H1 (cell line): ENCODE measurements around the gene RHO. TPM values are rescaled to one million over a fixed set of nuclear protein-coding genes. Genes with fewer than 3 reads are reported as not detected.

ENCODE experiments used
- CTCF ChIA-PET: fragments of 300-600 bp; sonication (Branson Sonifier 250); formaldehyde crosslinking; loops from one replicate; lab custom pipeline; 2021; ENCODE audit not compliant: partially characterized antibody; lab: Charles Lee
- POLR2A ChIA-PET: fragments of 300-600 bp; sonication (Branson Sonifier 250); formaldehyde crosslinking; loops from one replicate; lab custom pipeline; 2021; ENCODE audit warnings: inconsistent platforms; ENCODE audit not compliant: partially characterized antibody; lab: Charles Lee
- DNase-seq, 2 experiments: peaks; one replicate each; pipeline versions ENCODE4 v3.0.0 to v3.0.0-alpha.2; 2010 to 2022; ENCODE audit warnings: low spot score in 2 of 2, low read depth in 1 of 2, mixed read lengths in 1 of 2
- FAIRE-seq: peaks from 2 replicates; lab custom pipeline; 2011; peaks lifted over from hg19 to GRCh38; lab: Jason Lieb, UNC
- H2AFZ ChIP-seq: 2 replicates; pipeline ENCODE4 v1.8.1; 2012; ENCODE audit warnings: low read length, inconsistent platforms
- H2AK5ac ChIP-seq: 2 replicates; pipeline ENCODE4 v1.6.1; 2013; ENCODE audit warnings: low read depth, low read length
- H2BK120ac ChIP-seq: replicated peaks from 2 replicates; pipeline ENCODE3; 2013; ENCODE audit warnings: low read depth, low read length, inconsistent platforms
- H2BK12ac ChIP-seq: 2 replicates; pipeline ENCODE4 v1.6.1; 2013; ENCODE audit warnings: low read depth, low read length
- H2BK15ac ChIP-seq: 2 replicates; pipeline ENCODE4 v1.6.1; 2013; ENCODE audit warnings: low read length
- H2BK20ac ChIP-seq: 2 replicates; pipeline ENCODE4 v1.6.1; 2013; ENCODE audit warnings: low read length
- H2BK5ac ChIP-seq: 2 replicates; pipeline ENCODE4 v1.6.1; 2013; ENCODE audit warnings: low read depth, low read length
- H3K14ac ChIP-seq: 2 replicates; pipeline ENCODE4 v1.6.1; 2013; ENCODE audit warnings: inconsistent platforms; ENCODE audit not compliant: insufficient read length
- H3K18ac ChIP-seq: 2 replicates; pipeline ENCODE4 v1.6.1; 2013; ENCODE audit warnings: low read length; ENCODE audit errors: extremely low read depth
- H3K23ac ChIP-seq: 2 replicates; pipeline ENCODE4 v1.6.1; 2013; ENCODE audit warnings: inconsistent platforms; ENCODE audit not compliant: insufficient read length
- H3K23me2 ChIP-seq: 2 replicates; pipeline ENCODE4 v1.6.1; 2013; ENCODE audit warnings: low read depth, low read length
- H3K27ac ChIP-seq: 2 replicates; pipeline ENCODE4 v1.6.1; 2011; ENCODE audit warnings: low read depth, low read length, inconsistent platforms
- H3K27me3 ChIP-seq, 4 experiments: replicated peaks in 1 of 4; 1 replicate in 1 of 4; 2 replicates in 3 of 4; pipeline versions ENCODE4 v1.6.1 to v1.8.1; 2011 to 2013; ENCODE audit warnings: low read length in 3 of 4, mild to moderate bottlenecking in 3 of 4, inconsistent platforms in 2 of 4, mixed read lengths in 2 of 4, moderate library complexity in 1 of 4; ENCODE audit not compliant: control insufficient read depth in 3 of 4, insufficient read depth in 3 of 4; ENCODE audit errors: extremely low read depth in 1 of 4
- H3K36me3 ChIP-seq, 4 experiments: 2 replicates each; pipeline versions ENCODE4 v1.6.1 to v1.8.1; 2011 to 2013; ENCODE audit warnings: mild to moderate bottlenecking in 4 of 4, low read length in 3 of 4, moderate library complexity in 2 of 4, control low read depth in 1 of 4, inconsistent platforms in 1 of 4; ENCODE audit not compliant: insufficient read depth in 4 of 4, control insufficient read depth in 2 of 4
- H3K4ac ChIP-seq: replicated peaks from 2 replicates; pipeline ENCODE3; 2013; ENCODE audit warnings: low read length, low read depth, mixed read lengths, inconsistent platforms; ENCODE audit not compliant: insufficient read length
- H3K4me1 ChIP-seq, 4 experiments: replicated peaks in 1 of 4; 1 replicate in 1 of 4; 2 replicates in 3 of 4; pipeline versions ENCODE4 v1.6.1 to v1.8.1; 2011 to 2013; ENCODE audit warnings: low read length in 3 of 4, inconsistent platforms in 2 of 4, mixed read lengths in 1 of 4; ENCODE audit not compliant: insufficient read depth in 4 of 4, control insufficient read depth in 3 of 4
- H3K4me2 ChIP-seq, 2 experiments: 2 replicates each; pipeline versions ENCODE4 v1.6.1 to v1.8.1; 2011 to 2013; ENCODE audit warnings: low read depth in 2 of 2, low read length in 2 of 2, control low read depth in 1 of 2, inconsistent platforms in 1 of 2, mild to moderate bottlenecking in 1 of 2; ENCODE audit not compliant: insufficient read depth in 1 of 2
- H3K4me3 ChIP-seq, 4 experiments: fragments of 200-600, 300-600 bp in 1 of 4; sonication (generic), shearing (Covaris generic), sonication (Bioruptor Twin) in 1 of 4; 2 replicates each; pipeline versions ENCODE4 v1.5.1 to v1.8.1; 2011 to 2016; ENCODE audit warnings: low read length in 4 of 4, low read depth in 3 of 4, control low read depth in 2 of 4, inconsistent platforms in 2 of 4, mild to moderate bottlenecking in 2 of 4, mixed read lengths in 1 of 4, moderate library complexity in 1 of 4; ENCODE audit not compliant: insufficient read depth in 2 of 4; ENCODE audit errors: extremely low read depth in 1 of 4
- H3K56ac ChIP-seq: replicated peaks from 2 replicates; pipeline ENCODE3; 2013; ENCODE audit warnings: low read depth, mild to moderate bottlenecking, mixed read lengths, low read length, inconsistent platforms; ENCODE audit not compliant: insufficient read length
- H3K79me1 ChIP-seq: 2 replicates; pipeline ENCODE4 v1.6.1; 2013; ENCODE audit warnings: low read depth, low read length, control low read depth
- H3K79me2 ChIP-seq, 2 experiments: 2 replicates each; pipeline versions ENCODE4 v1.6.1 to v1.8.1; 2012 to 2013; ENCODE audit warnings: low read length in 2 of 2, mild to moderate bottlenecking in 2 of 2, inconsistent platforms in 1 of 2; ENCODE audit not compliant: insufficient read depth in 2 of 2, control insufficient read depth in 1 of 2
- H3K9ac ChIP-seq, 4 experiments: replicated peaks in 1 of 4; 1 replicate in 1 of 4; 2 replicates in 3 of 4; pipeline versions ENCODE4 v1.6.1 to v1.8.1; 2011 to 2013; ENCODE audit warnings: low read depth in 3 of 4, low read length in 3 of 4, control low read depth in 2 of 4, mild to moderate bottlenecking in 2 of 4, moderate library complexity in 2 of 4, inconsistent platforms in 1 of 4; ENCODE audit errors: extremely low read depth in 1 of 4
- H3K9me3 ChIP-seq, 2 experiments: 2 replicates each; pipeline versions ENCODE4 v1.6.1 to v1.8.1; 2012 to 2013; ENCODE audit warnings: mild to moderate bottlenecking in 2 of 2, moderate library complexity in 2 of 2, control low read depth in 1 of 2, inconsistent platforms in 1 of 2, low read depth in 1 of 2, low read length in 1 of 2, mixed read lengths in 1 of 2; ENCODE audit not compliant: insufficient read depth in 2 of 2
- H4K20me1 ChIP-seq, 2 experiments: replicated peaks in 1 of 2; 2 replicates each; pipeline versions ENCODE3 to v1.8.1; 2011 to 2013; ENCODE audit warnings: inconsistent platforms in 2 of 2, low read length in 2 of 2, mild to moderate bottlenecking in 1 of 2; ENCODE audit not compliant: insufficient read depth in 2 of 2, control insufficient read depth in 1 of 2
- H4K5ac ChIP-seq: 2 replicates; pipeline ENCODE4 v1.6.1; 2013; ENCODE audit warnings: low read length, low read depth, mixed read lengths, inconsistent platforms; ENCODE audit not compliant: insufficient read length
- H4K8ac ChIP-seq: 2 replicates; pipeline ENCODE4 v1.8.0; 2013; ENCODE audit warnings: mild to moderate bottlenecking, moderate library complexity, low read length, inconsistent platforms; ENCODE audit not compliant: insufficient read depth; ENCODE audit errors: extremely low read depth
- H4K91ac ChIP-seq: replicated peaks from 2 replicates; pipeline ENCODE3; 2013; ENCODE audit warnings: low read length, mixed read lengths, inconsistent platforms; ENCODE audit not compliant: insufficient read length
- CEBPB ChIP-seq: IDR thresholded peaks from 2 replicates; pipeline ENCODE4 v1.6.1; 2012; ENCODE audit warnings: low read depth, low read length
- CREB1 ChIP-seq: IDR thresholded peaks from 2 replicates; pipeline ENCODE4 v1.6.1; 2012; ENCODE audit warnings: inconsistent platforms
- CTBP2 ChIP-seq: IDR thresholded peaks from 2 replicates; pipeline ENCODE4 v1.7.0; 2011; ENCODE audit warnings: borderline replicate concordance, mild to moderate bottlenecking, moderate library complexity, mixed read lengths, low read length; ENCODE audit not compliant: insufficient read depth, insufficient read length
- EGR1 ChIP-seq: IDR thresholded peaks from 2 replicates; pipeline ENCODE4 v1.6.1; 2011; ENCODE audit warnings: low read depth, low read length, borderline replicate concordance
- GABPA ChIP-seq: IDR thresholded peaks from 2 replicates; pipeline ENCODE4 v1.6.1; 2011; ENCODE audit warnings: mild to moderate bottlenecking, low read length, moderate library complexity, borderline replicate concordance; ENCODE audit not compliant: insufficient read depth
- POLR2AphosphoS5 ChIP-seq: IDR thresholded peaks from 2 replicates; pipeline ENCODE4 v1.6.1; 2011; ENCODE audit warnings: low read depth, low read length
- RAD21 ChIP-seq, 2 experiments: IDR thresholded peaks in 1 of 2; conservative IDR thresholded peaks in 1 of 2; 2 replicates each; pipeline ENCODE4 v1.6.1; 2011; ENCODE audit warnings: low read depth in 2 of 2, low read length in 2 of 2, improper control_type of control experiment in 1 of 2, inconsistent platforms in 1 of 2, mild to moderate bottlenecking in 1 of 2, moderate library complexity in 1 of 2
- RXRA ChIP-seq: IDR thresholded peaks from 2 replicates; pipeline ENCODE4 v1.6.1; 2011; ENCODE audit warnings: low read depth, mild to moderate bottlenecking, low read length, moderate library complexity; ENCODE audit not compliant: insufficient read depth
- TAF1 ChIP-seq: IDR thresholded peaks from 2 replicates; pipeline ENCODE4 v1.6.1; 2011; ENCODE audit warnings: mild to moderate bottlenecking, low read depth, low read length
- TBP ChIP-seq: IDR thresholded peaks from 2 replicates; pipeline ENCODE4 v1.6.1; 2011; ENCODE audit warnings: low read depth, low read length, improper control_type of control experiment
- YY1 ChIP-seq: IDR thresholded peaks from 2 replicates; pipeline ENCODE4 v1.6.1; 2011; ENCODE audit warnings: low read depth, mild to moderate bottlenecking, low read length
- WGBS, 2 experiments: shearing (Covaris generic) in 1 of 2; methylation state at CpG; one replicate each; pipeline versions ENCODE4 v1.1.6 to v1.1.7; 2013 to 2015; ENCODE audit warnings: low lambda C conversion rate in 2 of 2, mixed read lengths in 2 of 2, inconsistent platforms in 1 of 2, low coverage in 1 of 2, missing lambda C conversion rate in 1 of 2; ENCODE audit not compliant: insufficient replicate concordance in 2 of 2, insufficient coverage in 1 of 2, insufficient read length in 1 of 2; ENCODE audit errors: extremely low coverage in 1 of 2, missing lambda C conversion rate in 1 of 2; 5-methylcytosine and 5-hydroxymethylcytosine counted together
- polyA plus RNA-seq, 7 experiments: library from polyadenylated mRNA; depleted of rRNA in 3 of 7; stranded (reverse) in 5 of 7; unstranded in 2 of 7; fragments of >200 nt in 5 of 7; fragments of 200-250 nt in 2 of 7; gene quantifications; 1 replicate in 5 of 7; 2 replicates in 1 of 7; 4 replicates in 1 of 7; pipeline versions ENCODE4 v1.2.1 to v1.2.3, GENCODE V29; 2011 to 2013; ENCODE audit warnings: missing spikeins in 2 of 7, mixed read lengths in 2 of 7
- total RNA-seq: library from RNA; stranded (reverse); fragmentation: NEBNext Ultra II Directional; extraction: Animal tissue kit (Norgen Biotek cat#: 25700); gene quantifications from 2 replicates; pipeline ENCODE4 v1.2.1, GENCODE V29; 2021
- TF ChIP-seq, protein P1 (sequence below), 3 experiments: IDR thresholded peaks; 1 replicate in 2 of 3; 2 replicates in 1 of 3; pipeline versions ENCODE4 v1.5.1 to v1.6.1; 2011; ENCODE audit warnings: low read length in 3 of 3, mild to moderate bottlenecking in 3 of 3, inconsistent platforms in 2 of 3, low read depth in 1 of 3, moderate library complexity in 1 of 3; ENCODE audit not compliant: insufficient read depth in 1 of 3; ENCODE audit errors: control extremely low read depth in 1 of 3

RHO gene
- total and polyA plus RNA-seq, 2 of the 8 experiments (the other 6 are each of a cell fraction or from before 2014, with no cell fraction given) = not detected

DNA sequence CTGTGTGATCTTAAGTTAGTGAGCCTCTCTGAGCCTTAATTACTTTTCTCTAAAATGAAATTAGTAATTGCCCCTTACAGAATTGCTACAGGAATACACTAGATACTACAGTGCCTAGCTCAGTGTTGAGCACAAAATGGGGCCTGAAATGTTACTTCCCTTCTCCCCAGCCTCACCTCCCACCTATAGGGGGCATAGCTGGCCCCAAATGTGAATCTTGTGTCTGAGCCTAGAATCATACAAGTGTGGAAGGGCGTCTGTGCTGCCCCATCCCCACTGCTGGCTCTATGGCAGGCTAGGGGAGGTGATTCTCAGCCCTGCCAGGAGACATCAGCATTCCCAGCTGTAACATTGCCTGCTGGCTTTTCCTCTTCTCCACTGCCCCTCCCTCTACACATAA, 45.7 kb upstream of the RHO start:
- Histone ChIP-seq H3K23ac (no peak overlapping the region), H3K4ac (no peak overlapping the region), H4K5ac (no peak overlapping the region), H2AFZ (no peak overlapping the region), H3K27ac (no peak overlapping the region), H3K4me3 (no peak overlapping the region), H3K36me3 (peaks cover 0 to 11% (median 6%) of the 10 kb centered on the region in 4 experiments; a peak in 4 of 8 replicates), H2BK120ac (no peak overlapping the region), H4K8ac (no peak overlapping the region), H3K79me2 (no peaks in the 10 kb centered on the region), H4K20me1 (no peaks in the 10 kb centered on the region), H2BK15ac (no peak overlapping the region), H4K91ac (no peak overlapping the region), H3K9me3 (no peaks in the 10 kb centered on the region), H2BK20ac (no peak overlapping the region), H2BK12ac (no peak overlapping the region), H3K9ac (no peak overlapping the region), H3K4me1 (peaks cover 2 to 12% (median 8%) of the 10 kb centered on the region in 4 experiments; a peak in 6 of 7 replicates), H2AK5ac (no peak overlapping the region), H2BK5ac (peak overlapping the region; percentile 5; the same call in 1 of the 2 replicates), H3K18ac (no peak overlapping the region), H3K79me1 (no peaks in the 10 kb centered on the region), H3K27me3 (no peaks in the 10 kb centered on the region), H3K23me2 (no peaks in the 10 kb centered on the region; the same call in 1 of the 2 replicates), H3K4me2 (no peak overlapping the region), H3K56ac (no peak overlapping the region), H3K14ac (no peak overlapping the region)
- ChIA-PET POLR2A (no interaction called here), CTCF (interaction anchor here (0.6 to 3.8 kb wide), 19 partner anchors 10 to 154 kb away, joined by 3 to 17 read pairs (median 4); partner anchors contain the start of gene EFCAB12)
- DNase-seq (no peak), FAIRE-seq (no peak)
- 69% methylated on average over 1 of the region's 1 CpG; no CpG with 5 or more reads in 1 of the 2 experiments for WGBS, 2 experiments
- no peak for TF ChIP-seq RXRA
- TF ChIP-seq RAD21 (IDR thresholded peaks at IDR 0.05 in 1 of 2, conservative IDR thresholded peaks at IDR 0.05 in 1 of 2; ENCODE audit: low read depth in 2 of 2, low read length in 2 of 2) = peak; percentile 44 to 56
- TF ChIP-seq, protein P1, sequence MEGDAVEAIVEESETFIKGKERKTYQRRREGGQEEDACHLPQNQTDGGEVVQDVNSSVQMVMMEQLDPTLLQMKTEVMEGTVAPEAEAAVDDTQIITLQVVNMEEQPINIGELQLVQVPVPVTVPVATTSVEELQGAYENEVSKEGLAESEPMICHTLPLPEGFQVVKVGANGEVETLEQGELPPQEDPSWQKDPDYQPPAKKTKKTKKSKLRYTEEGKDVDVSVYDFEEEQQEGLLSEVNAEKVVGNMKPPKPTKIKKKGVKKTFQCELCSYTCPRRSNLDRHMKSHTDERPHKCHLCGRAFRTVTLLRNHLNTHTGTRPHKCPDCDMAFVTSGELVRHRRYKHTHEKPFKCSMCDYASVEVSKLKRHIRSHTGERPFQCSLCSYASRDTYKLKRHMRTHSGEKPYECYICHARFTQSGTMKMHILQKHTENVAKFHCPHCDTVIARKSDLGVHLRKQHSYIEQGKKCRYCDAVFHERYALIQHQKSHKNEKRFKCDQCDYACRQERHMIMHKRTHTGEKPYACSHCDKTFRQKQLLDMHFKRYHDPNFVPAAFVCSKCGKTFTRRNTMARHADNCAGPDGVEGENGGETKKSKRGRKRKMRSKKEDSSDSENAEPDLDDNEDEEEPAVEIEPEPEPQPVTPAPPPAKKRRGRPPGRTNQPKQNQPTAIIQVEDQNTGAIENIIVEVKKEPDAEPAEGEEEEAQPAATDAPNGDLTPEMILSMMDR (IDR thresholded peaks at IDR 0.05; ENCODE audit: control extremely low read depth in 1 of 3, insufficient read depth in 1 of 3, low read depth in 1 of 3, low read length in 3 of 3) = peak; percentile 57 to 71 (median 60)
- peak; percentile 55; the same call in 1 of the 2 replicates for TF ChIP-seq YY1
- no peak for TF ChIP-seq CTBP2
- TF ChIP-seq TAF1 = no peak
- TF ChIP-seq EGR1 = no peak
- TF ChIP-seq TBP = no peak
- no peak for TF ChIP-seq GABPA
- no peak for TF ChIP-seq CEBPB
- no peak for TF ChIP-seq POLR2AphosphoS5
- no peak for TF ChIP-seq CREB1
